H9 (cell line): ENCODE measurements around the gene PPP1CA. TPM values are rescaled to one million over a fixed set of nuclear protein-coding genes. Genes with fewer than 3 reads are reported as not detected.

Source experiments
- DNase-seq: peaks from one replicate; pipeline ENCODE4 v3.0.0-alpha.2; 2017
- H2AFZ ChIP-seq: one replicate; pipeline ENCODE4 v1.6.1; 2013; ENCODE audit warnings: mild to moderate bottlenecking, low read length, control low read depth, moderate library complexity
- H2AK5ac ChIP-seq: 2 replicates; pipeline ENCODE4 v1.6.1; 2013; ENCODE audit warnings: low read length, control low read depth, mixed read lengths; ENCODE audit not compliant: insufficient read length
- H2BK120ac ChIP-seq: one replicate; pipeline ENCODE4 v1.6.1; 2013; ENCODE audit warnings: low read depth, mild to moderate bottlenecking, low read length, control low read depth, inconsistent platforms; ENCODE audit not compliant: poor library complexity, severe bottlenecking
- H2BK12ac ChIP-seq: 2 replicates; pipeline ENCODE4 v1.6.1; 2013; ENCODE audit warnings: low read length, control low read depth, mixed read lengths, low read depth; ENCODE audit not compliant: insufficient read length
- H2BK15ac ChIP-seq: 2 replicates; pipeline ENCODE4 v1.6.1; 2013; ENCODE audit warnings: low read depth, low read length, control low read depth
- H2BK20ac ChIP-seq: one replicate; pipeline ENCODE4 v1.6.1; 2013; ENCODE audit warnings: low read depth, mild to moderate bottlenecking, low read length, control low read depth, inconsistent platforms; ENCODE audit not compliant: poor library complexity, severe bottlenecking
- H2BK5ac ChIP-seq: 2 replicates; pipeline ENCODE4 v1.6.1; 2013; ENCODE audit warnings: low read length, control low read depth, mixed read lengths; ENCODE audit not compliant: insufficient read length
- H3K14ac ChIP-seq: 2 replicates; pipeline ENCODE4 v1.6.1; 2013; ENCODE audit warnings: low read length, control low read depth; ENCODE audit not compliant: insufficient read depth
- H3K18ac ChIP-seq: 2 replicates; pipeline ENCODE4 v1.6.1; 2013; ENCODE audit warnings: low read depth, mild to moderate bottlenecking, mixed read lengths, low read length, control low read depth; ENCODE audit not compliant: insufficient read length
- H3K23ac ChIP-seq: 2 replicates; pipeline ENCODE4 v1.6.1; 2013; ENCODE audit warnings: low read length, control low read depth, mixed read lengths, low read depth; ENCODE audit not compliant: insufficient read length
- H3K23me2 ChIP-seq: 2 replicates; pipeline ENCODE4 v1.6.1; 2013; ENCODE audit warnings: low read depth, mild to moderate bottlenecking, mixed read lengths, low read length, control low read depth; ENCODE audit not compliant: insufficient read length, poor library complexity, severe bottlenecking
- H3K27ac ChIP-seq: 2 replicates; pipeline ENCODE4 v1.5.1; 2013; ENCODE audit warnings: low read length, control low read depth, mixed read lengths, low read depth; ENCODE audit not compliant: insufficient read length
- H3K27me3 ChIP-seq: 2 replicates; pipeline ENCODE4 v1.6.1; 2013; ENCODE audit warnings: low read length, control low read depth, inconsistent platforms; ENCODE audit not compliant: insufficient read depth
- H3K4ac ChIP-seq: 2 replicates; pipeline ENCODE4 v1.6.1; 2013; ENCODE audit warnings: low read depth, mild to moderate bottlenecking, control low read depth, inconsistent platforms, low read length, moderate library complexity
- H3K4me1 ChIP-seq: 2 replicates; pipeline ENCODE4 v1.6.1; 2013; ENCODE audit warnings: low read length, control low read depth, inconsistent platforms; ENCODE audit not compliant: insufficient read depth
- H3K4me2 ChIP-seq: 2 replicates; pipeline ENCODE4 v1.6.1; 2013; ENCODE audit warnings: low read length, control low read depth, mixed read lengths; ENCODE audit not compliant: insufficient read length, insufficient read depth
- H3K56ac ChIP-seq: 2 replicates; pipeline ENCODE4 v1.6.1; 2013; ENCODE audit warnings: low read depth, mild to moderate bottlenecking, mixed read lengths, low read length, control low read depth; ENCODE audit not compliant: insufficient read length
- H3K79me1 ChIP-seq: 2 replicates; pipeline ENCODE4 v1.6.1; 2013; ENCODE audit warnings: low read depth, mild to moderate bottlenecking, moderate library complexity, low read length, control low read depth, inconsistent platforms; ENCODE audit not compliant: insufficient read depth, poor library complexity, severe bottlenecking
- H3K79me2 ChIP-seq: 2 replicates; pipeline ENCODE4 v1.6.1; 2013; ENCODE audit warnings: low read length, control low read depth, inconsistent platforms; ENCODE audit not compliant: insufficient read depth
- H3K9ac ChIP-seq: 2 replicates; pipeline ENCODE4 v1.6.1; 2013; ENCODE audit warnings: low read length, control low read depth, mixed read lengths; ENCODE audit not compliant: insufficient read length; ENCODE audit errors: extremely low read depth
- H3K9me3 ChIP-seq: one replicate; pipeline ENCODE4 v1.6.1; 2013; ENCODE audit warnings: low read depth, low read length, inconsistent platforms; ENCODE audit not compliant: control insufficient read depth
- H3T11ph ChIP-seq: one replicate; pipeline ENCODE4 v1.6.1; 2013; ENCODE audit warnings: mild to moderate bottlenecking, low read length, control low read depth, inconsistent platforms
- H4K20me1 ChIP-seq: one replicate; pipeline ENCODE4 v1.6.1; 2013; ENCODE audit not compliant: control insufficient read depth, insufficient read length, insufficient read depth
- H4K5ac ChIP-seq: 2 replicates; pipeline ENCODE4 v1.6.1; 2013; ENCODE audit warnings: low read depth, mild to moderate bottlenecking, mixed read lengths, low read length, control low read depth; ENCODE audit not compliant: insufficient read length
- H4K8ac ChIP-seq: replicated peaks from 2 replicates; pipeline ENCODE4 v1.6.1; 2013; ENCODE audit warnings: low read length, control low read depth, mixed read lengths, low read depth; ENCODE audit not compliant: insufficient read length
- H4K91ac ChIP-seq: 2 replicates; pipeline ENCODE4 v1.6.1; 2013; ENCODE audit warnings: low read depth, mild to moderate bottlenecking, moderate library complexity, mixed read lengths, low read length, control low read depth; ENCODE audit not compliant: insufficient read length
- H3K27ac Mint-ChIP-seq, 3 experiments: 2 replicates in 2 of 3; 3 replicates in 1 of 3; pipeline ENCODE4 v1.8.0; 2020 to 2021; ENCODE audit warnings: mixed read lengths in 3 of 3, mild to moderate bottlenecking in 1 of 3, moderate library complexity in 1 of 3
- H3K27me3 Mint-ChIP-seq: 2 replicates; pipeline ENCODE4 v1.8.0; 2021; ENCODE audit warnings: low read depth, mild to moderate bottlenecking, moderate library complexity, mixed read lengths
- H3K36me3 Mint-ChIP-seq, 3 experiments: 2 replicates in 2 of 3; 3 replicates in 1 of 3; pipeline ENCODE4 v1.8.0; 2020 to 2021; ENCODE audit warnings: low read depth in 3 of 3, mixed read lengths in 3 of 3; ENCODE audit not compliant: insufficient read depth in 1 of 3
- H3K4me1 Mint-ChIP-seq, 2 experiments: 2 replicates each; pipeline ENCODE4 v1.8.0; 2020; ENCODE audit warnings: mixed read lengths in 2 of 2
- H3K4me3 Mint-ChIP-seq, 2 experiments: 2 replicates in 1 of 2; 3 replicates in 1 of 2; pipeline ENCODE4 v1.8.0; 2020 to 2021; ENCODE audit warnings: mild to moderate bottlenecking in 2 of 2, mixed read lengths in 2 of 2, moderate library complexity in 1 of 2
- H3K9me3 Mint-ChIP-seq, 2 experiments: 2 replicates in 1 of 2; 3 replicates in 1 of 2; pipeline ENCODE4 v1.8.0; 2020; ENCODE audit warnings: mild to moderate bottlenecking in 2 of 2, mixed read lengths in 2 of 2, moderate library complexity in 1 of 2
- WGBS: extraction: QIAGEN DNeasy Blood & Tissue Kit; methylation state at CpG from one replicate; pipeline ENCODE4 v1.1.7; 2013; ENCODE audit warnings: missing lambda C conversion rate, low lambda C conversion rate, mixed read lengths; ENCODE audit not compliant: insufficient read length; ENCODE audit errors: extremely low coverage; 5-methylcytosine and 5-hydroxymethylcytosine counted together
- total RNA-seq: library from RNA; stranded (reverse); gene quantifications from 2 replicates; pipeline ENCODE4 v1.2.1, GENCODE V29; 2021
- TF ChIP-seq, protein P1 (sequence below): fragments of 200-600 bp; sonication (generic); conservative IDR thresholded peaks from 3 replicates; pipeline ENCODE4 v1.8.0; 2021; ENCODE audit warnings: antibody characterized with exemption, mild to moderate bottlenecking

Gene PPP1CA
- total RNA-seq, 1 experiment from 2014 or later, result 205 TPM

GRCh38 chr11:67369275-67369674 is 32.4 kb downstream of the PPP1CA start:
- WGBS, result no CpG with 5 or more reads among the region's 8 CpGs
- Histone ChIP-seq H3K4me2 (no peak overlapping the region), H4K20me1 (peaks cover 3% of the 10 kb centered on the region), H3K4me1 (peaks cover 7% of the 10 kb centered on the region; the same call in 1 of the 2 replicates), H3K79me1 (no peaks in the 10 kb centered on the region), H3K79me2 (no peaks in the 10 kb centered on the region), H3K9me3 (no peaks in the 10 kb centered on the region), H3K27ac (no peak overlapping the region), H3K18ac (no peak overlapping the region), H2AK5ac (no peak overlapping the region), H3T11ph (no peak overlapping the region), H3K9ac (no peak overlapping the region), H3K23me2 (peaks cover 21% of the 10 kb centered on the region), H4K8ac (no peak overlapping the region), H2AFZ (no peak overlapping the region), H2BK20ac (no peak overlapping the region), H2BK120ac (no peak overlapping the region), H3K27me3 (peaks cover 2% of the 10 kb centered on the region; the same call in 1 of the 2 replicates), H4K91ac (no peak overlapping the region), H2BK12ac (no peak overlapping the region), H4K5ac (no peak overlapping the region), H2BK5ac (no peak overlapping the region), H2BK15ac (no peak overlapping the region), H3K23ac (no peak overlapping the region), H3K14ac (no peak overlapping the region; the same call in 1 of the 2 replicates), H3K4ac (no peak overlapping the region), H3K56ac (no peak overlapping the region)
- no peaks in the 10 kb centered on the region; a peak in 1 of 5 replicates for H3K9me3 Mint-ChIP-seq
- no peaks in the 10 kb centered on the region; a peak in 1 of 7 replicates for H3K36me3 Mint-ChIP-seq
- H3K4me3 Mint-ChIP-seq, result no peak overlapping the region
- no peak overlapping the region for H3K27ac Mint-ChIP-seq
- peaks cover 68% of the 10 kb centered on the region for H3K27me3 Mint-ChIP-seq
- DNase-seq, result no peak
- TF ChIP-seq, protein P1, sequence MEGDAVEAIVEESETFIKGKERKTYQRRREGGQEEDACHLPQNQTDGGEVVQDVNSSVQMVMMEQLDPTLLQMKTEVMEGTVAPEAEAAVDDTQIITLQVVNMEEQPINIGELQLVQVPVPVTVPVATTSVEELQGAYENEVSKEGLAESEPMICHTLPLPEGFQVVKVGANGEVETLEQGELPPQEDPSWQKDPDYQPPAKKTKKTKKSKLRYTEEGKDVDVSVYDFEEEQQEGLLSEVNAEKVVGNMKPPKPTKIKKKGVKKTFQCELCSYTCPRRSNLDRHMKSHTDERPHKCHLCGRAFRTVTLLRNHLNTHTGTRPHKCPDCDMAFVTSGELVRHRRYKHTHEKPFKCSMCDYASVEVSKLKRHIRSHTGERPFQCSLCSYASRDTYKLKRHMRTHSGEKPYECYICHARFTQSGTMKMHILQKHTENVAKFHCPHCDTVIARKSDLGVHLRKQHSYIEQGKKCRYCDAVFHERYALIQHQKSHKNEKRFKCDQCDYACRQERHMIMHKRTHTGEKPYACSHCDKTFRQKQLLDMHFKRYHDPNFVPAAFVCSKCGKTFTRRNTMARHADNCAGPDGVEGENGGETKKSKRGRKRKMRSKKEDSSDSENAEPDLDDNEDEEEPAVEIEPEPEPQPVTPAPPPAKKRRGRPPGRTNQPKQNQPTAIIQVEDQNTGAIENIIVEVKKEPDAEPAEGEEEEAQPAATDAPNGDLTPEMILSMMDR, result no peak
- peaks cover 38 to 40% of the 10 kb centered on the region in 2 experiments for H3K4me1 Mint-ChIP-seq
